Upper lobe of left lung (tissue), 6 donors: ENCODE data around the gene OBSCN. TPM values are rescaled to one million over a fixed set of nuclear protein-coding genes. Genes with fewer than 3 reads are reported as not detected.

Experiments
- ATAC-seq, 2 donors: fragments of 200-7000 bp; cut with Tn5 transposase; one replicate each; pipeline ENCODE4 v1.9.1; 2022; ENCODE audit warnings: mild to moderate bottlenecking in 2 of 2, moderate library complexity in 2 of 2; ENCODE audit not compliant: low FRiP score in 2 of 2
- DNase-seq, 2 donors: peaks; one replicate each; pipeline ENCODE4 v3.0.0-alpha.2; 2019 to 2020
- H3K27ac ChIP-seq, 4 donors: fragments of 200-600 bp; sonication (generic); one replicate each; pipeline ENCODE4 v1.5.1; 2016 to 2019
- H3K27me3 ChIP-seq, 4 donors: fragments of 200-600 bp; sonication (generic); one replicate each; pipeline ENCODE4 v1.5.1; 2017 to 2019
- H3K36me3 ChIP-seq, 4 donors: fragments of 200-600 bp; sonication (generic); one replicate each; pipeline ENCODE4 v1.5.1; 2016 to 2019
- H3K4me1 ChIP-seq, 4 donors: fragments of 200-600 bp; sonication (generic); one replicate each; pipeline ENCODE4 v1.5.1; 2018 to 2019
- H3K4me3 ChIP-seq, 4 donors: fragments of 200-600 bp; sonication (generic); one replicate each; pipeline ENCODE4 v1.5.1; 2017 to 2019; ENCODE audit warnings: mild to moderate bottlenecking in 2 of 4, moderate library complexity in 1 of 4
- H3K9me3 ChIP-seq, 4 donors: fragments of 200-600 bp; sonication (generic); one replicate each; pipeline ENCODE4 v1.5.1; 2018 to 2019
- EP300 ChIP-seq, 4 donors: sonication (generic); formaldehyde crosslinking; IDR thresholded peaks; one replicate each; pipeline ENCODE4 v1.5.1; 2017; ENCODE audit warnings: antibody characterized with exemption in 4 of 4, control low read depth in 2 of 4
- POLR2A ChIP-seq, 4 donors: fragments of 450-650 bp; IDR thresholded peaks; one replicate each; pipeline ENCODE4 v1.5.1; 2016 to 2017; ENCODE audit warnings: antibody characterized with exemption in 4 of 4, mild to moderate bottlenecking in 2 of 4
- POLR2AphosphoS5 ChIP-seq, 2 donors: sonication (generic); formaldehyde crosslinking; IDR thresholded peaks; one replicate each; pipeline ENCODE4 v1.5.1; 2017; ENCODE audit warnings: antibody characterized with exemption in 2 of 2
- WGBS, 2 donors: methylation state at CpG; one replicate each; pipeline ENCODE4 v1.1.5; 2017 to 2018; 5-methylcytosine and 5-hydroxymethylcytosine counted together
- total RNA-seq, 6 donors: library from RNA; depleted of rRNA in 4 of 6; stranded (reverse); fragments of >200 nt in 4 of 6; gene quantifications; one replicate each; pipeline versions ENCODE4 v1.1.0 to v1.2.1, GENCODE V29; 2016 to 2021
- TF ChIP-seq, protein P1 (sequence below), 6 experiments: fragments of 450-650 bp in 4 of 6; fragments of 200-600 bp in 2 of 6; sonication (generic) in 2 of 6; IDR thresholded peaks; one replicate each; pipeline ENCODE4 v1.5.1; 2016 to 2019; ENCODE audit warnings: antibody characterized with exemption in 6 of 6
- donor health status: DM: no; HTN: no; CAD: no; lungs with moderate emphysema.
- donor health status: DM: no; HTN: yes; CAD: no; lungs with severe emphysema.

OBSCN gene
- total RNA-seq, 6 donors from 2014 or later, result 15.7 to 160 (median 47.0) TPM

DNA sequence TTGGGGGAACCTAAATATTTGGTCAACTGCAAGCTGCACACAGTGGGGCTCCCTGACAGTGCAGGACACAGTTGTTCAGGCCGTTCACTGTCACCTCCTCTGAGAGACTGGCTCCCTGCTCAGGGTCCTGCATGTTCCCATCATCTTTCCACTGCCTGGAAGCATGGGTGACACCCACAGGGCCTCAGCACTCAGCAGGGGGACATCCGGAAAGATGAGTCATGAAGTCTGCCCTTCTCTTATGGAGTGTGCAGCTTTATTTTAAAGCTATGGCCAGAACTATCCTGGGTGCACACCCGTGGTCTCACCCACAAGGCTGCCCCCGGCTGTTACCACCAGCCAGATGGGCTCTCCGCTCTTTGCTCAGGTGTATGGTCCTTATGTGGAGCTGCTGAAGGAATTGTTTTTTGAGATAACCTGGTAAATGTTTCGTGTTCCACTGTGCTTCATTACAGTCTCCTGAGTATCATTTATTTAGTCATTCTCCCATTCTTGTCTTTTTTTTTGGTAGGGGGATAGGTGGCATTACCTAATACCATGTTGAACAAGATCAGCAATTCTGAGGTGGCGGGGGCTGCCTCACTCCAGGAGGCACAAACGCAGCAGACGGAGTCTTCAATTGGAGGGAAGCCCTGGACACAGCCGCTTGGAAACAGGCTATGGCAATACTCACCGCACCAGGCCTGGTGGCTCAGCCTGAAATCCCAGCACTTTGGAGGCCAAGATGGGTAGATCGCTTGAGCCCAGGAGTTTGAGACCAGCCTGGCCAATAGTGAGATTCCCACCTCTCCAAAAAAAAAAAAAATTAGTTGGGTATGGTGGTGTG, 184.5 kb downstream of the OBSCN start:
- Histone ChIP-seq H3K4me1 (peaks cover 0 to 12% (median 4%) of the 10 kb centered on the region in 4 donors), H3K36me3 (peaks cover 17 to 48% (median 39%) of the 10 kb centered on the region in 4 donors), H3K27ac (no peak overlapping the region), H3K27me3 (no peaks in the 10 kb centered on the region), H3K9me3 (no peaks in the 10 kb centered on the region), H3K4me3 (no peak overlapping the region)
- 82 to 91% methylated on average over 12 of the region's 12 CpGs for WGBS, 2 donors
- DNase-seq (no peak), ATAC-seq (no peak)
- TF ChIP-seq POLR2AphosphoS5 (IDR thresholded peaks at IDR 0.05) (no peak), EP300 (IDR thresholded peaks at IDR 0.05) (no peak), POLR2A (IDR thresholded peaks at IDR 0.05) (no peak)
- TF ChIP-seq, protein P1, sequence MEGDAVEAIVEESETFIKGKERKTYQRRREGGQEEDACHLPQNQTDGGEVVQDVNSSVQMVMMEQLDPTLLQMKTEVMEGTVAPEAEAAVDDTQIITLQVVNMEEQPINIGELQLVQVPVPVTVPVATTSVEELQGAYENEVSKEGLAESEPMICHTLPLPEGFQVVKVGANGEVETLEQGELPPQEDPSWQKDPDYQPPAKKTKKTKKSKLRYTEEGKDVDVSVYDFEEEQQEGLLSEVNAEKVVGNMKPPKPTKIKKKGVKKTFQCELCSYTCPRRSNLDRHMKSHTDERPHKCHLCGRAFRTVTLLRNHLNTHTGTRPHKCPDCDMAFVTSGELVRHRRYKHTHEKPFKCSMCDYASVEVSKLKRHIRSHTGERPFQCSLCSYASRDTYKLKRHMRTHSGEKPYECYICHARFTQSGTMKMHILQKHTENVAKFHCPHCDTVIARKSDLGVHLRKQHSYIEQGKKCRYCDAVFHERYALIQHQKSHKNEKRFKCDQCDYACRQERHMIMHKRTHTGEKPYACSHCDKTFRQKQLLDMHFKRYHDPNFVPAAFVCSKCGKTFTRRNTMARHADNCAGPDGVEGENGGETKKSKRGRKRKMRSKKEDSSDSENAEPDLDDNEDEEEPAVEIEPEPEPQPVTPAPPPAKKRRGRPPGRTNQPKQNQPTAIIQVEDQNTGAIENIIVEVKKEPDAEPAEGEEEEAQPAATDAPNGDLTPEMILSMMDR (IDR thresholded peaks at IDR 0.05), result no peak

DNA sequence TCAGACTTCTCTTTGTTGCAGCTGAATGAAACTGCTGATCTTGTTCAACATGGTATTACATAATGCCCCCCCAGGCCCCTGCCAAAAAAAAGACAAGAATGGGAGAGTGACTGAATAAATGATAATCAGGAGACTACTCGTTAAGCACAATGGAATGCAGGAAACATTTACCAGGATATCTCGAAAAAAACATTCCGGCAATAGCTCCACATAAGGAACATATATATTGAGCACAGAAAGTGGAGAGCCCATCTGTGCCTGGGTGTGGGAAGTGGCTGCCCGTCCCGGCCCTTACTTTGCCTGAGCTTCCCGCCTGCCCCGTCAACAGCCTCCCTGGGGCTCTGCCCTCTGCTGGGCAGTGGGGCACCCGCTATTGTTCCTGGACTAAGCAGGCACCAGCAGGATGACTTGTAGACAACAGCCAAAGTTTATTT, 185.4 kb downstream of the OBSCN start:
- ATAC-seq, result peak; percentile 50 to 72
- TF ChIP-seq, protein P1 (IDR thresholded peaks at IDR 0.05), result peak; percentile 25 to 52 (median 39)
- TF ChIP-seq EP300 (IDR thresholded peaks at IDR 0.05) (no peak), POLR2A (IDR thresholded peaks at IDR 0.05) (no peak), POLR2AphosphoS5 (IDR thresholded peaks at IDR 0.05) (no peak)
- Histone ChIP-seq H3K4me1 (peaks cover 0 to 12% (median 4%) of the 10 kb centered on the region in 4 donors), H3K4me3 (no peak overlapping the region), H3K9me3 (no peaks in the 10 kb centered on the region), H3K27ac (peak overlapping the region in 2 of 4 donors; percentile 20 to 53), H3K27me3 (no peaks in the 10 kb centered on the region), H3K36me3 (peaks cover 17 to 57% (median 44%) of the 10 kb centered on the region in 4 donors)
- peak; percentile 55 to 56 for DNase-seq
- 24 to 34% methylated on average over 7 to 8 of the region's 8 CpGs for WGBS, 2 donors

DNA sequence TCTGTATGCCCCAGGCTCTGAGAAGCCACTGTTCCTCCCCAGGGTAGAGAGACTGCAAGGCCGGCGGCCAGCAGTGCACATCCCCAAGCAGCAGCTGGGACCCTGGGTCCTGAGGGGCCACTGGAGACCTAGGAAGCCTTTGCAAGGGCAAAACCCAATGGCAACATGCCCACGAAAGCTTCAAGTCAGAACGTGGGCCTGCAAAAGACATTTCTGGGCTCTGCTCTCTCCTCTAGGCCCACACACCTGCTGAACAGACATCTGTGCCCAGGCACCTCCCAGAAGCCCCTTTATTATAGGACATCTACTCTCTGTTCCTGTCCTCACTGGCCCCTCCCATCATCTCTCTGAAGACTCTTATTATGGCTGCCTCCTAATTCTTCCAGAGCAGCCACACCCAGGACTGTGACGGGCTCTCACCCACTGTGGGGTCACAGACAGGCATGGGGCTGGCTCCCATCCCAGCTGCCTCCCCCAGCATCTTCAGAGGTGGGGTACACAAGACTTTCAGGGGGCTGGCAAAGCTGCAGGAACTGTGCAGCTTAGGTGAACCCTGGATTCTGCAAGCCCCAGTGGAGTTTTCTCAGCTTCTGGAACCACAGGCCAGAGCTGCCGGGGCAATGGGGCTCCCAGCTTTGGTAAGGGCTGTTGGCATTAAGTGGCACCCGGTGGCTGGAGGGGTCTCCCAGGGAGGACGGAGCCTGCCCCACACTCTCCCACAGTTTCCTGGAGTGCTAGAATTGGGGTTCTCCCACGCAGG, 186.1 kb downstream of the OBSCN start:
- Histone ChIP-seq H3K9me3 (no peaks in the 10 kb centered on the region), H3K4me1 (peaks cover 0 to 12% (median 4%) of the 10 kb centered on the region in 4 donors), H3K27ac (peak overlapping the region in 2 of 4 donors; percentile 20 to 53), H3K27me3 (no peaks in the 10 kb centered on the region), H3K4me3 (no peak overlapping the region), H3K36me3 (peaks cover 17 to 65% (median 50%) of the 10 kb centered on the region in 4 donors)
- WGBS, 2 donors, result 70 to 97% methylated on average over 4 to 9 of the region's 9 CpGs
- TF ChIP-seq EP300 (IDR thresholded peaks at IDR 0.05), result no peak
- TF ChIP-seq, protein P1 (IDR thresholded peaks at IDR 0.05), result peak in 1 of 6 experiments; percentile 1
- ATAC-seq (peak in 1 of 2 donors; percentile 7), DNase-seq (no peak)

DNA sequence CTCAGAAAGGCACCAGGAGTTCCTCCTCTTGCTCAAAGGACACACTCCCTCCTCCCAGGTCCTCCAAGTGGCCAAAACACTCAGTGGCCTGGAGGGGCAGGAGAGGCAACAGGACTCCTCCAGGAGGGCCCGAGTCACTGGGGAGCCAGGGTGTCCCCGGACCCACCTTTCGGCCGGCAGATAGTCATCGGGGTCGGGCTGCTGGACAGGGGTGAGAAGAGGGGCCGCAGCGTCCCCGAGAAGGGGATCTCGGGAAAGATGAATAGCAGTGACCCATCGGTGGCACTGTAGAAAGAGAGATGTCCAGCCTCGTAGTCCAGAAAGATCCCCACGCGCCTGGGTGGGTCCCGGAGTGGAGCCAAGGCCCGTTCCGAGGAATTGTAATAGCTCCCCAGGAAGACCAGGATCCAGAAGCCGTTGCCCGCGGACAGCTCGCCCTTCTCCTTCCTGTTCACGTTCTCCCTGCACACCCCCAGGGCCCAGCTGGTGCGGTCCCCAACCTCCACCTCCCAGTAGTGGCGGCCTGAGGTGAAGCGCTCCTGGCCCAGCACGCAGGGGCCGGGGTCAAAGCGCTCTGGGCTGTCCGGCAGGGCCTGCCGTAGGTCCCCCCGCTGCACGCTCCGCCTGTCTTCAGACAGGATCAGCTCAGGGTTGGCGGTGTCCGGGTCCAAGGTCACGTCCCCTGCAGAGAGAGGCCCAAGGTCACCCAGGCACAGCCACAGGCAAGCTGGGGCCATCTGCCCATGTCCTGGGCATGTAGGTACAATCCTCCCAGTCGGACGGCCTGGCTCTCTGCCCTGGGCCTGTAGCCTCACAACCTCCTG, 186.9 kb downstream of the OBSCN start:
- peak overlapping the region in 1 of 4 donors; percentile 23 for H3K27ac ChIP-seq
- H3K27me3 ChIP-seq, result no peaks in the 10 kb centered on the region
- TF ChIP-seq, protein P1 (IDR thresholded peaks at IDR 0.05), result no peak
- no peak for TF ChIP-seq POLR2A (IDR thresholded peaks at IDR 0.05)
- no peak for TF ChIP-seq POLR2AphosphoS5 (IDR thresholded peaks at IDR 0.05)
- TF ChIP-seq EP300 (IDR thresholded peaks at IDR 0.05), result no peak
- WGBS, 2 donors, result 91 to 99% methylated on average over 20 to 37 of the region's 38 CpGs
- no peak overlapping the region for H3K4me3 ChIP-seq
- H3K4me1 ChIP-seq, result peaks cover 0 to 12% (median 4%) of the 10 kb centered on the region in 4 donors
- H3K9me3 ChIP-seq, result no peaks in the 10 kb centered on the region
- DNase-seq, result peak in 1 of 2 donors; percentile 79
- H3K36me3 ChIP-seq, result peaks cover 17 to 71% (median 54%) of the 10 kb centered on the region in 4 donors
- ATAC-seq, result no peak
